H1 (cell line): ENCODE measurements around the gene NIPAL3.

Experiments
- CTCF ChIP-seq, 3 experiments: IDR thresholded peaks; 1 replicate in 2 of 3; 2 replicates in 1 of 3; pipeline versions ENCODE4 v1.5.1 to v1.6.1; 2011; ENCODE audit warnings: low read length in 3 of 3, mild to moderate bottlenecking in 3 of 3, inconsistent platforms in 2 of 3, low read depth in 1 of 3, moderate library complexity in 1 of 3; ENCODE audit not compliant: insufficient read depth in 1 of 3; ENCODE audit errors: control extremely low read depth in 1 of 3
- EP300 ChIP-seq, 2 experiments: IDR thresholded peaks; 1 replicate in 1 of 2; 2 replicates in 1 of 2; pipeline ENCODE4 v1.6.1; 2011 to 2012; ENCODE audit warnings: low read depth in 2 of 2, low read length in 2 of 2, mild to moderate bottlenecking in 2 of 2, borderline replicate concordance in 1 of 2, inconsistent platforms in 1 of 2, moderate library complexity in 1 of 2
- EZH2 ChIP-seq: fragments of 200-600 bp; sonication (generic); IDR thresholded peaks from 2 replicates; pipeline ENCODE4 v1.7.1; 2012; ENCODE audit warnings: low read depth, mild to moderate bottlenecking, moderate library complexity, low read length, inconsistent platforms; ENCODE audit not compliant: severe bottlenecking
- PHF8 ChIP-seq: fragments of 200-600 bp; sonication (generic); conservative IDR thresholded peaks from 2 replicates; pipeline ENCODE4 v1.7.1; 2012; ENCODE audit warnings: low read depth, mild to moderate bottlenecking, inconsistent platforms, low read length, moderate library complexity
- POLR2AphosphoS5 ChIP-seq: IDR thresholded peaks from 2 replicates; pipeline ENCODE4 v1.6.1; 2011; ENCODE audit warnings: low read depth, low read length

- no peak for TF ChIP-seq CTCF (IDR thresholded peaks at IDR 0.05; ENCODE audit: control extremely low read depth in 1 of 3, insufficient read depth in 1 of 3, low read depth in 1 of 3, low read length in 3 of 3)
- no peak for TF ChIP-seq EZH2
- no peak for TF ChIP-seq POLR2AphosphoS5
- no peak for TF ChIP-seq EP300 (IDR thresholded peaks at IDR 0.05; ENCODE audit: borderline replicate concordance in 1 of 2, low read depth in 2 of 2, low read length in 2 of 2)
- TF ChIP-seq PHF8 = no peak
Measured at GRCh38 chr1:24438423-24438901, 22.9 kb downstream of the NIPAL3 start.
